ENCODE data around the gene CAPN13. TPM values are rescaled to one million over a fixed set of nuclear protein-coding genes. Genes with fewer than 3 reads are reported as not detected.

Gene CAPN13
- total RNA-seq, 1 experiment from 2014 or later, result 5.7 TPM

DNA sequence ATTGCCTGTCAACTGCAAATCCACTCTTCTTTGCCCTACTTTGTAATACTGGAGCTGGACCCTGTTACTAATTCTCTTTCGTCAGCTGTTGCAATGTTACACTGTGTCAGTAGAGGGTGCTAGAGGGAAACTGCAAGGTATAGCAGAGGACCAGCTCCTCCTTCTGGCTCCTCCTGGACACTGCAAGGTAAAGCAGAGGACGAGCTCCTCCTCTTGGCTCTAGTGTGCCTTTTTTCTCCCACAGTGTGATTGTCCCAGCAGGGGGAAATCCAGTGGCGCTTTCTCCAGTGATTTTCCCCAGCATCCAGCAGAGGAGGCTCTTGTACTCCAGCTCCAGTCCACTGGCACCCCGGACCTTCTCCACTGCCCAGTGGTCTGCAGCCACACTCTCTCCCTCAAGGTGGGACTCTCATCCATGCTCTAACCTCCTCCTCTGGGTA, 95.6 kb downstream of the CAPN13 start:
- no peak overlapping the region for H3K23ac ChIP-seq (ENCODE audit: insufficient read length, low read depth, low read length)
- H2AK5ac ChIP-seq (ENCODE audit: insufficient read length, low read length), result no peak overlapping the region
- H3K4me3 Mint-ChIP-seq, result no peak overlapping the region
- no peak overlapping the region for H3K27ac Mint-ChIP-seq
- H3K4me1 Mint-ChIP-seq, result no peaks in the 10 kb centered on the region
- H3T11ph ChIP-seq (ENCODE audit: low read length), result no peak overlapping the region
- H3K4me1 ChIP-seq (ENCODE audit: insufficient read depth, low read length), result no peaks in the 10 kb centered on the region
- H2BK120ac ChIP-seq (ENCODE audit: low read depth, low read length, poor library complexity, severe bottlenecking), result no peak overlapping the region
- H3K27me3 Mint-ChIP-seq (ENCODE audit: low read depth), result no peaks in the 10 kb centered on the region
- WGBS (ENCODE audit: extremely low coverage, insufficient read length, low lambda C conversion rate), result no CpG with 5 or more reads among the region's 4 CpGs
- no peak overlapping the region for H4K5ac ChIP-seq (ENCODE audit: insufficient read length, low read depth, low read length)
- TF ChIP-seq, protein P1, sequence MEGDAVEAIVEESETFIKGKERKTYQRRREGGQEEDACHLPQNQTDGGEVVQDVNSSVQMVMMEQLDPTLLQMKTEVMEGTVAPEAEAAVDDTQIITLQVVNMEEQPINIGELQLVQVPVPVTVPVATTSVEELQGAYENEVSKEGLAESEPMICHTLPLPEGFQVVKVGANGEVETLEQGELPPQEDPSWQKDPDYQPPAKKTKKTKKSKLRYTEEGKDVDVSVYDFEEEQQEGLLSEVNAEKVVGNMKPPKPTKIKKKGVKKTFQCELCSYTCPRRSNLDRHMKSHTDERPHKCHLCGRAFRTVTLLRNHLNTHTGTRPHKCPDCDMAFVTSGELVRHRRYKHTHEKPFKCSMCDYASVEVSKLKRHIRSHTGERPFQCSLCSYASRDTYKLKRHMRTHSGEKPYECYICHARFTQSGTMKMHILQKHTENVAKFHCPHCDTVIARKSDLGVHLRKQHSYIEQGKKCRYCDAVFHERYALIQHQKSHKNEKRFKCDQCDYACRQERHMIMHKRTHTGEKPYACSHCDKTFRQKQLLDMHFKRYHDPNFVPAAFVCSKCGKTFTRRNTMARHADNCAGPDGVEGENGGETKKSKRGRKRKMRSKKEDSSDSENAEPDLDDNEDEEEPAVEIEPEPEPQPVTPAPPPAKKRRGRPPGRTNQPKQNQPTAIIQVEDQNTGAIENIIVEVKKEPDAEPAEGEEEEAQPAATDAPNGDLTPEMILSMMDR (conservative IDR thresholded peaks at IDR 0.05), result peak; percentile 100
- H4K91ac ChIP-seq (ENCODE audit: insufficient read length, low read depth, low read length), result no peak overlapping the region
- no peaks in the 10 kb centered on the region for H4K20me1 ChIP-seq (ENCODE audit: control insufficient read depth, insufficient read depth, insufficient read length)
- H3K79me1 ChIP-seq (ENCODE audit: insufficient read depth, low read depth, low read length, poor library complexity, severe bottlenecking), result no peaks in the 10 kb centered on the region
- H3K23me2 ChIP-seq (ENCODE audit: insufficient read length, low read depth, low read length, poor library complexity, severe bottlenecking), result no peaks in the 10 kb centered on the region
- H3K79me2 ChIP-seq (ENCODE audit: insufficient read depth, low read length), result no peaks in the 10 kb centered on the region
- H2BK5ac ChIP-seq (ENCODE audit: insufficient read length, low read length), result no peak overlapping the region
- no peaks in the 10 kb centered on the region for H3K9me3 ChIP-seq (ENCODE audit: control insufficient read depth, low read depth, low read length)
- no peak overlapping the region for H3K56ac ChIP-seq (ENCODE audit: insufficient read length, low read depth, low read length)
- H3K9me3 Mint-ChIP-seq, result peaks cover 15 to 21% of the 10 kb centered on the region in 2 experiments
- H3K14ac ChIP-seq (ENCODE audit: insufficient read depth, low read length), result no peak overlapping the region
- H3K36me3 Mint-ChIP-seq (ENCODE audit: insufficient read depth in 1 of 3, low read depth in 3 of 3), result peaks cover 0 to 11% (median 10%) of the 10 kb centered on the region in 3 experiments; a peak in 5 of 7 replicates
- H3K4me2 ChIP-seq (ENCODE audit: insufficient read depth, insufficient read length, low read length), result no peak overlapping the region
- H3K27ac ChIP-seq (ENCODE audit: insufficient read length, low read depth, low read length), result no peak overlapping the region
- peak; percentile 91 for DNase-seq
- H2BK20ac ChIP-seq (ENCODE audit: low read depth, low read length, poor library complexity, severe bottlenecking), result no peak overlapping the region
- H4K8ac ChIP-seq (replicated peaks; ENCODE audit: insufficient read length, low read depth, low read length), result no peak overlapping the region
- H2BK15ac ChIP-seq (ENCODE audit: low read depth, low read length), result no peak overlapping the region
- H2BK12ac ChIP-seq (ENCODE audit: insufficient read length, low read depth, low read length), result no peak overlapping the region
- no peaks in the 10 kb centered on the region for H3K27me3 ChIP-seq (ENCODE audit: insufficient read depth, low read length)
- no peak overlapping the region for H3K18ac ChIP-seq (ENCODE audit: insufficient read length, low read depth, low read length)
- no peak overlapping the region for H3K4ac ChIP-seq (ENCODE audit: low read depth, low read length)
- no peak overlapping the region for H3K9ac ChIP-seq (ENCODE audit: extremely low read depth, insufficient read length, low read length)
- no peak overlapping the region for H2AFZ ChIP-seq (ENCODE audit: low read length)
